GM19043 (cell line): ENCODE measurements around the gene BCL11B.
"Not testable (repeated sequence)": the region's sequence is repeated elsewhere in the genome, so short reads cannot be mapped to it uniquely, and the experiment has no call there.

ENCODE experiments used
- ATAC-seq: cut with Tn5 transposase; IDR thresholded peaks from one replicate; pipeline ENCODE4 v1.9.1; 2021; ENCODE audit warnings: low read depth; ENCODE audit not compliant: unreplicated experiment

BCL11B gene

DNA sequence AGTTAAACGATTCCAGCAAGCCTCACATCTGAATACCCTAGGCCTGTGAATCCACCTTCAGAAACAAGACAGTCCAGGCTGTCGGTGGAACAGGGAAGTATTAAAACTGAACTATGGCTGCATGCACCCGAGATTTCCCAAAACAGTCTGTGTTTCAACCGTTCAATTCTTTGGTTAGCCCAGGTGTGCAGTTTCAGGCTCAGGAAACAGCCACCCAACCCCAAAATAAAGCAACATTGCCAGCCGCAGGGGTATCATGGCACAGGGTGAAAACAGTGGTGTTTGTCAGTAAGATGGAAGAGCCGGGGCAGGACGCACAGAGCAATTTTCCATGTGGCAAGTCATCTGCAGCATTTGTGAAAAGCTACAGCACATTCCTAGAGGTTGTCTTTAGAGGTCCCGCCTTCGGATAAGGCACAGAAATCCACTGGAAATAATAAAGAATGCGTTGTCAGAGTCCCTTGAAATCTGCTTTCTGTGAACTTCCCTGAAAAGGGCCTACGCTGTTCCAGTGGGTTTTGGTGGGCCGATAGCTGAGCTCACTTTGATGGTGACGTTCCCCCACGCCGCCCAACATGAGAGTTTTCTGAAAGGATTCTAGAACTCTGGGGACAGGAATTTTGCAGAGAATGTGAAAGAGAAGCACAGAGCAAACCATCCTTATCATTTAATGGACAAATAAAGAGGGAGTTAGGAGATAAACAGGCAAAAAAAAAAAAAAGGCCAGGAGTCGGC lies 84.9 kb downstream of the BCL11B start:
- ATAC-seq = no peak

DNA sequence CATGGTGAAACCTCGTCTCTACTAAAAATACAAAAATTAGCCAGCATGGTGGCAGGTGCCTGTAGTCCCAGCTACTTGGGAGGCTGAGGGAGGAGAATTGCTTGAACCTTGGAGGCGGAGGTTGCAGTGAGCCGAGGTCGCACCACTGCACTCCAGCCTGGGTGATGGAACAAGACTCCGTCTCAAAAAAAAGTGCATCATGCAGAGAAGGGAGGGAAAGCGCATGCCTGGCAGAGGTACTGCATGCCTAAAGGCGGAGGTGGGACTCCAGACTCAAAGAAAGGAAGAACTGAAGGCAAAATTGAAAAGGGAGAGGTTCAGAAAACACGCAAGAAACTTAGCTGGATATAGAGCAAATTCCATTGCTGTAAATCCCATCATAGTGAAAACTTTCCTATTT lies 85.7 kb downstream of the BCL11B start:
- not testable (repeated sequence) for ATAC-seq

GRCh38 chr14:99185436-99186068 lies 86.4 kb downstream of the BCL11B start:
- ATAC-seq = no peak

DNA sequence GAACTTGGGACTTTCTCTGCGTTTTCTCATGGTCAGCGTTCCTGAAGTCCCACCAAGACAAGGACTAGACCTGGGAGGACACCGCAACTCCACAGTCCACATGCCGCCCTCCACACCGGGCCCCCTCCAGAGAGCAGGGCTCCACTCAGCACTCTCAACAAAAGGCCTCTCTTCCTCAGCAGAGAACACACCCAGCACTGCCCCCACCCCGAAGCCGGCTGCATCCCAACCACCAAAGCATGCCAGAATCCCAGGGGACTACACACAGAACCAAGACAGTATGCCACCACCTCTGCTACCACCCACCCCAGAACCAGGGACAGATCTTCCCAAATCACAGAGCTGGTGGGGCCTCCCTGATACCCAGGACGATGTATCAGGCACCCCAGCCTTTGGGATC lies 88.3 kb downstream of the BCL11B start:
- ATAC-seq = no peak

GRCh38 chr14:99183311-99183710 lies 88.7 kb downstream of the BCL11B start:
- no peak for ATAC-seq

DNA sequence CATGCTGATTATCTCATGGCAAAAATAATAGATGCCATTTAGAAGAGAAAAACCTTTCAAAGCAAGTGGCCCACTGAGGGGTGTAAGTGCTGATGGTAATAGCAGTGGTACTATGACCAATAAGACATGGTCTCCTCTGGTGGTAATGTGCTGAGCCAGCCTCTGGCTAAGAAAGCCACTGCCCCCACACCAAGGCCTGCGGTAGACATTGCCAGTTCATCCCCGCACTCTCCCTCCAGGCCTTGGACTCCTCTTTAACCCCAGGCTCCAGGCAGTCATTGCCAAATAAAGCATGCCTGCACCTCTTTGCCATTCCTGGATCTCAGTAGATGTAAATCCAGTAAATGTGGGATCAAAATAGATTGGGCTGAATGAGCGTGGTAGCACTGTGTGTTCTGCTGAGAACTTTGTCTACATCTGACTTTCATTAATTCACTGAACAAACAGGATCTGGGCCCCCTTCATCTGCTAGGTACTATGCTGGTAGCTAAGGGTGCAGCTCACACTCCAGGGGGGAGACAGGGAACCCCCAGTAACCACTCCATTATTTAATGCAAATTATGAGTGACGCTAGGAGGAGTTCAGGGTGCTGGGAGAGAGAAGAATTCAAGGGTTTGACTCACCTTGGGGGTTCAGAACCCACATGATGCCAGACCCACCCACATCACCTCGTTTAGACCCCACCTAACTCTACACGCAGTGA lies 89.3 kb downstream of the BCL11B start:
- ATAC-seq = no peak

- no peak for ATAC-seq
Observed at GRCh38 chr14:99181804-99182520, 90.0 kb downstream of the BCL11B start.

GRCh38 chr14:99181241-99181640 lies 90.8 kb downstream of the BCL11B start:
- no peak for ATAC-seq

DNA sequence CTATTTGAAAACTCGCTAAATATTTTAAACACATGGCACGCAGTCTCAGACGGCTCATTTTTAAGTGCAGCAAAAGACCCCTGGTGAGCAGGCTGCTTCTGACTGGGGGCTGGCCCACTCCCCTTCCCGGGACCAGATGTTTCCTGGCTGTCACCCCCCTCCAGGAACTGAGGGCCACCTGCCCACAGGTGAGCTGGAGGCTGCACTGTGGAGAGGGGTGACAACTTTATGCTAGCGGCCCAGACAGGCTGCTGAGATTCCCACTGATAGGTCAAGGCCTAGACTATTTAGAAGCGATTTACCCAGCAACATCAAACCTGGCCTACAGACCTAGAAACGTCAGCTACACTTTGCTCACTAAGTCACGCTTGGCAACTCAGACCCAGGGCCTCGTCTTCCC lies 92.1 kb downstream of the BCL11B start:
- ATAC-seq = no peak

DNA sequence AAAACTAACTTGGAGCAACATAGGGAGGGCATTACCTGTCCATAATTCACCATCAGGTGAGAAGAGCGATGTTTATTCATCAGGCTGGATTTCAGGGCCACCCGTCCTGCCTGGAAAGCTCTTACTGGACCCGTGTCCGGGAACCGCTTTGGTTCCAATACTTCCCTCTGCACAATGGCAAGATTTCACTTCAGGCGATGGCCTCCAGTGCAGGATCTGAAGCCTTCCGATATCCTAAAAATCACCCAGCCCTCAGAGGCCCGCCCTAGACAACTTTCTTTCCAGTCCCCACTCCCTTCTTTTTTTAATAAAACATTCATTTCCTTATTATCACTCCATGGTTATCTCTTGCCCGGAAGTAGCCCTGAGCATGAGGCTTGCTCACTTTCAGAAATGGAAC lies 92.5 kb downstream of the BCL11B start:
- ATAC-seq = no peak

DNA sequence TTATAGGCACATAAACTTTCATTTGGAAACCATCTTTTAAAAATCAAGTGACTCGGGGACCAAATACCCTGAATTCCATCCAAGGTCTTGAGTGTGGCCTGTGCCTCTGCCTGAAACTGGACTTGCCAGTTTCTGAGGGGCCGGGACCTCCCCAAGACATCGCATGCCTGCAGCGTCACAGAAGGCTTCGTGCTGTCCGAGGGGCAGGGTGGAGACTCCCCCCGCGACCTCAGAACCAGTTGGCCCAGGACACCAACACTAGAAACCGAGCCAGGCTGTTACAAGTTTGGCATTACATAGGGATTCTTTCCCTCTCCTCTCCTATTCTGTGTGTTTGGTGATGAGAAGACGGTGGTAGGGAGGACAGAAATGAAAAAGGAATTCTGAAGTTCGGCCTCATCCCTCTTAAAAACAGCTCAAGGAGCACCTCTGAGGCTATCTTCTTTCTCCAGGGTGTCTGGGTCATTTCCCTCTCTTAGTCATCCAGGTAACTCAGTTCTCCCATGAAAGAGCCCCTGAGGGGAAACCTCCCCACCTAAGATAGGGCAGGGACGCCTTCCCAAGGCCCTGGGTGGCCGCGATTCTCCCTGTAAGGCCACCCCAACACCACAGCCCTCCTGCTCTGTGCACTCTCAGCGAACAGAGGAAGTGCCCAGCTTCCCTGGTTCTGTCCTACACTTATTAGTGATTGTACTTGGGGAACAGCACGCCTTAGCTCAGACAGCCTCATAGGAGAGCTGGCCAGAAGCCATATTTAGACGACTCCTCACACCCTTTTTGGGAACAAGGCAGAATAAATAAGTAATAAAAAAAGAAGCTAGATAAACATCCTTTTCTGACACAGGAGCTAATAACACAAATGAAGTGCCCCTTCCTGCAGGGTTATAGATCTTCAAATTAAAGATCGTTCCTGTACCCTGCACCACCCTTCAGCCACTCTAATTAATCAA lies 93.8 kb downstream of the BCL11B start:
- no peak for ATAC-seq

DNA sequence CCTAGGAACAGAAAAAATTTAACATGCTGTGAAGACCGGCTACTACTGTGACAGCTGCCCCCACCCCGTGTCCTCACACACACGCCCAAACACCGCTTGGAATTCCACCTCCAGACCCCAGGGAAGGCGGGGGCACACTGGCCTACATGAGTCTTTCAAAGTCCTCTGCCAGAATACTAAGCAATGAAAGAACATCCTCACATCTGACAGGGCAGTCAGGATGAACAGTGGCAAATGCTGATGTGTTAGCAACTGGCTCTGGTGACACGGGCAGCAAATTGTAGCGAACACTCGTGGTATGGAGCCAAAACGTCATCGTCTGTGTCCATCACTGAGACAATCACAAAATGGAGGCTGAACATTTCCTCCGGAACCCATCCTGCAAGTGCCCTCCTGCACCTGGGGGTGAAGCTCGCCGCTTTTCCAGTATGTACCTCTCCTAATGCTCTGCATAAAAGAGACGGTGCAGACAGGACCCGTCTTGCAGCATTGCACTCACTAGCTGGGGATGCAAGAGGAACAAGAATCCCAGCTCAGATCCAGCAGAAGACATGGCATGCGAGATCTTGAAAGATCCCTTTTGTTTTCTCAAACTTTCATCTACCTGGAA lies 94.8 kb downstream of the BCL11B start:
- no peak for ATAC-seq

GRCh38 chr14:99176156-99176945 lies 95.6 kb downstream of the BCL11B start:
- no peak for ATAC-seq

DNA sequence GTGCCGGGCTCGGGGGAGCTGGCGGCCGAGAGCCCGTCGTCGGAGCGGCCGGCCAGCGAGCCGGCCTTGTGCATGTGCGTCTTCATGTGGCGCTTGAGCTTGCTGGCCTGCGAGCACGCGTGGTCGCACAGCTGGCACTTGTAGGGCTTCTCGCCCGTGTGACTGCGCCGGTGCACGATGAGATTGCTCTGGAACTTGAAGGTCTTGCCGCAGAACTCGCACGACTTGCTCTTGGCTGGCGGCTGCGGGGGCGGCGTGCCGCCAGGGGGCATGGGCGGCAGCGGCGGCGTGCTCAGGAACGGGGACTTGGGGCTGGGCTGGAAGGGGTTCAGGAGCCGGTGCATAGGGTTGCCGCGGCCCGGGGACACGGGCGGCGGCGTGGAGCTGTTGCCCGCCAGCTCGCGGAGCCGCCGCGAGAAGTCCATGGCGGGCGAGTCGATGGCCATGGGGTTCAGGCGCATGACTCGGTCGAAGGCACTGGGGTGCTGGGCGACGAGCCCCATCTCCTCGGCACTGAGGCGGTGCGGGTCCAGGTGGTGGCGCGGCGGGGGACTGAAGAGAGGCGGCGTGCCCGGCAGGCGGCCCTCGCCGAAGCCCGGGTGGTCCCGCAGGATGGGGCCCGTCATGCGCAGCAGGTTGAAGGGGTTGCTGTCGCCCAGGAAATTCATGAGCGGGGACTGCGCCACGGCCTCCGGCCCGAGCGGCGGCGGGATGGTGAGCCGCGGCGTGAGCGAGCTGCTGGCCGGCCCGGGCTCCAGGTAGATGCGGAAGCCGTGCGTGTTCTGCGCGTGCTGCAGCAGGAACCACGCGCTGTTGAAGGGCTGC lies 96.5 kb downstream of the BCL11B start:
- no peak for ATAC-seq

DNA sequence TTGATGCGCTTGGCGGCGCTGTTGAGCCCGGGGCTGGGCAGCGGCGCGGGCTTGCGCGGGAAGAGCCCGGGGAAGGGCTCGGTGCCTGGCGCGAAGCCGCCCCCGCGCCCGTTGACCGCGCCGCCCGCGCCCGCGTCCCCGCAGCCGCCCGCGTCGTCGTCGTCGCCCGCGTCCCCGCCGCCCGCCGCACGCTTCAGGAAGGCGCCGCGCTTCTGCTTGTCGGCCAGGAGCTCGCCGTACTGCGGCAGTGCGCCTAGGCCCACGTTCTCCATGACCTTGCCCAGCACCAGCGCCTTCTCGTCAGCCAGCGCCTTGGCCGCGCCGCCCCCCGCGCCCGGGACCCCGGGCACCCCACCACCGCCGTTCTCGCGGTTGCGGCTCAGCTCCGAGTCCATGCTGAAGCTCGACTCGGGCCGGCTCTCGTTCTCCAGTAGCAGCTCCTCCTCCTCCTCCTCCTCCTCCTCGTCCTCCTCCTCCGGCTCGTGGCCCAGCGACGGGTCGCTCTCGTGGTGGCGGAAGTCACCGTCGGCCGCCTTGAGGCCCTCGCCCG lies 97.2 kb downstream of the BCL11B start:
- no peak for ATAC-seq

- ATAC-seq = no peak
Observed at GRCh38 chr14:99174081-99174769, 97.8 kb downstream of the BCL11B start.

DNA sequence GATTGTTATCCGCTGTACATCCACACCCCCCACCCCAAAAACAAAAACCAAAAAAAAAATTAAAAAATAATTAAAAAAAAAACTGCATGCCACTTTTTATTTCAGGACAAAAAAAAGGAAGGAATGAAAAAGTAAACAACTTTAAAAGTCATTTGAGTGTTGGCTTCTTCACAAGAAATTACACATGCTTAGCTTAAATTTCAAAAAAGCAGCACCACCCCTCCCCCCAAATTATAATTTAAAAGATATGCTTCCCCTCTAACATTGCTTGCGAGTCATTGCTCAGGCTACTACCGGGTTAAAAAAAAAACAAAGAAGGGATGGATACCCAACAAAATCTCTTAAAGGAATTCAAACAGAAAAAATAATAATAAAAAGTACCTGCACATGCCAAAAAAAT lies 98.5 kb downstream of the BCL11B start:
- no peak for ATAC-seq
